Measurements from ENCODE around the gene MFSD12.

DNA sequence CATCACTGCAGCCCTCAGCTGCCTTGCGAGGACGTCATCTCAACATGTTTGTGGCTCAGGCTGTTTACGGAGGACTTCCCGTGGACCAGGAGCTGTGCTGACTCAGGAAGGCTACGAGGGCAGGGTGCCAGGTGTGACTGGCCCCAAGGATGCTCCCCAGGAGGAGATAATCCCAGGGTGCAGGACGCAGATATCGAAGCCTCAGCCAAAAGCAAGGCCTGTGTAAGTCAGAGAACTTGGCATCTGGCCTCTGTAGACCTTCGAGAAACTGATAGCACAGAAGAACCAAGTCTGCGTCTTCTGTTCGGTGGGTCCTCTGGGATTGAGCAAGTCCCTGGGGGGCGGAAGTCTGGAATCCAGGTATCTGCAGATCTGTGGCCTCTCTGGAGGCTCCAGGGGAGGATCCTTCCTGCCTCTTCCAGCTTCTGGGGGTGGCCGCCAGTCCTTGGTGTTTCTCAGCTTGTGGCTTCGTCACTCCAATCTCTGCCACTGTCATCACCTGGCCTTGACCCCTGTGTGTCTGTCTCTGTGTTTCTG is 54.3 kb downstream of the MFSD12 start:
- TF ChIP-seq, protein P1, sequence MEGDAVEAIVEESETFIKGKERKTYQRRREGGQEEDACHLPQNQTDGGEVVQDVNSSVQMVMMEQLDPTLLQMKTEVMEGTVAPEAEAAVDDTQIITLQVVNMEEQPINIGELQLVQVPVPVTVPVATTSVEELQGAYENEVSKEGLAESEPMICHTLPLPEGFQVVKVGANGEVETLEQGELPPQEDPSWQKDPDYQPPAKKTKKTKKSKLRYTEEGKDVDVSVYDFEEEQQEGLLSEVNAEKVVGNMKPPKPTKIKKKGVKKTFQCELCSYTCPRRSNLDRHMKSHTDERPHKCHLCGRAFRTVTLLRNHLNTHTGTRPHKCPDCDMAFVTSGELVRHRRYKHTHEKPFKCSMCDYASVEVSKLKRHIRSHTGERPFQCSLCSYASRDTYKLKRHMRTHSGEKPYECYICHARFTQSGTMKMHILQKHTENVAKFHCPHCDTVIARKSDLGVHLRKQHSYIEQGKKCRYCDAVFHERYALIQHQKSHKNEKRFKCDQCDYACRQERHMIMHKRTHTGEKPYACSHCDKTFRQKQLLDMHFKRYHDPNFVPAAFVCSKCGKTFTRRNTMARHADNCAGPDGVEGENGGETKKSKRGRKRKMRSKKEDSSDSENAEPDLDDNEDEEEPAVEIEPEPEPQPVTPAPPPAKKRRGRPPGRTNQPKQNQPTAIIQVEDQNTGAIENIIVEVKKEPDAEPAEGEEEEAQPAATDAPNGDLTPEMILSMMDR (conservative IDR thresholded peaks at IDR 0.05; ENCODE audit: low read depth in 2 of 2) = no peak
- no peak for TF ChIP-seq ZNF331 (CRISPR knock-in tag; IDR thresholded peaks at IDR 0.05; ENCODE audit: low read depth)
- TF ChIP-seq EZH2 (IDR thresholded peaks at IDR 0.05; ENCODE audit: low read depth, unreplicated experiment) = no peak
- no peak for TF ChIP-seq REST (IDR thresholded peaks at IDR 0.05; ENCODE audit: unreplicated experiment)
- no peak for TF ChIP-seq CREB1 (CRISPR knock-in tag; IDR thresholded peaks at IDR 0.05; ENCODE audit: low read depth)
- no peak for TF ChIP-seq EZH2phosphoT487 (IDR thresholded peaks at IDR 0.05; ENCODE audit: unreplicated experiment)
- no peak for TF ChIP-seq POLR2AphosphoS5 (IDR thresholded peaks at IDR 0.05; ENCODE audit: low read depth)
- TF ChIP-seq STAT1 (IDR thresholded peaks at IDR 0.05; ENCODE audit: unreplicated experiment) = no peak
- TF ChIP-seq ETS1 (IDR thresholded peaks at IDR 0.05) = no peak
- no peak for TF ChIP-seq JUNB (IDR thresholded peaks at IDR 0.05; ENCODE audit: unreplicated experiment)
- no peak for TF ChIP-seq NANOG (IDR thresholded peaks at IDR 0.05; ENCODE audit: borderline replicate concordance)

All from GM23338 (cell line).